H1 (cell line): Measurements from ENCODE around the gene SLC25A48. TPM values are rescaled to one million over a fixed set of nuclear protein-coding genes. Genes with fewer than 3 reads are reported as not detected.

Experiments used
- CHD1 ChIP-seq: IDR thresholded peaks from 2 replicates; pipeline ENCODE4 v1.6.1; 2012; ENCODE audit warnings: low read depth, low read length, improper control_type of control experiment
- GABPA ChIP-seq: IDR thresholded peaks from 2 replicates; pipeline ENCODE4 v1.6.1; 2011; ENCODE audit warnings: mild to moderate bottlenecking, low read length, moderate library complexity, borderline replicate concordance; ENCODE audit not compliant: insufficient read depth
- JUN ChIP-seq: IDR thresholded peaks from 2 replicates; pipeline ENCODE4 v1.6.1; 2011; ENCODE audit warnings: low read depth, mild to moderate bottlenecking, improper control_type of control experiment, low read length
- NRF1 ChIP-seq: IDR thresholded peaks from 2 replicates; pipeline ENCODE4 v1.6.1; 2011; ENCODE audit warnings: mild to moderate bottlenecking, low read depth, low read length, improper control_type of control experiment
- RFX5 ChIP-seq: IDR thresholded peaks from 2 replicates; pipeline ENCODE4 v1.6.1; 2011; ENCODE audit warnings: low read depth, low read length, improper control_type of control experiment, borderline replicate concordance
- SRF ChIP-seq: IDR thresholded peaks from 2 replicates; pipeline ENCODE4 v1.6.1; 2011; ENCODE audit warnings: mild to moderate bottlenecking, low read depth, low read length, moderate library complexity
- SUZ12 ChIP-seq: fragments of 200-600 bp; sonication (generic); IDR thresholded peaks from 2 replicates; pipeline ENCODE4 v1.6.1; 2012; ENCODE audit warnings: mild to moderate bottlenecking, inconsistent platforms, low read length, moderate library complexity, mixed read lengths
- TAF1 ChIP-seq: IDR thresholded peaks from 2 replicates; pipeline ENCODE4 v1.6.1; 2011; ENCODE audit warnings: mild to moderate bottlenecking, low read depth, low read length
- polyA plus RNA-seq, 7 experiments: library from polyadenylated mRNA; depleted of rRNA in 3 of 7; stranded (reverse) in 5 of 7; unstranded in 2 of 7; fragments of >200 nt in 5 of 7; fragments of 200-250 nt in 2 of 7; gene quantifications; 1 replicate in 5 of 7; 2 replicates in 1 of 7; 4 replicates in 1 of 7; pipeline versions ENCODE4 v1.2.1 to v1.2.3, GENCODE V29; 2011 to 2013; ENCODE audit warnings: missing spikeins in 2 of 7, mixed read lengths in 2 of 7
- total RNA-seq: library from RNA; stranded (reverse); fragmentation: NEBNext Ultra II Directional; extraction: Animal tissue kit (Norgen Biotek cat#: 25700); gene quantifications from 2 replicates; pipeline ENCODE4 v1.2.1, GENCODE V29; 2021
- TF ChIP-seq, protein P1 (sequence below): fragments of 300-600 bp; sonication (generic); IDR thresholded peaks from 2 replicates; pipeline ENCODE4 v1.7.1; 2012; ENCODE audit warnings: low read length, moderate library complexity, mild to moderate bottlenecking, inconsistent platforms; ENCODE audit not compliant: insufficient replicate concordance
- TF ChIP-seq, protein P2 (sequence below): IDR thresholded peaks from 2 replicates; pipeline ENCODE4 v1.6.1; 2012; ENCODE audit warnings: low read length, inconsistent platforms

Gene SLC25A48
- total and polyA plus RNA-seq, 2 of the 8 experiments (the other 6 are each of a cell fraction or from before 2014, with no cell fraction given), result 1.3 to 1.8 TPM

DNA sequence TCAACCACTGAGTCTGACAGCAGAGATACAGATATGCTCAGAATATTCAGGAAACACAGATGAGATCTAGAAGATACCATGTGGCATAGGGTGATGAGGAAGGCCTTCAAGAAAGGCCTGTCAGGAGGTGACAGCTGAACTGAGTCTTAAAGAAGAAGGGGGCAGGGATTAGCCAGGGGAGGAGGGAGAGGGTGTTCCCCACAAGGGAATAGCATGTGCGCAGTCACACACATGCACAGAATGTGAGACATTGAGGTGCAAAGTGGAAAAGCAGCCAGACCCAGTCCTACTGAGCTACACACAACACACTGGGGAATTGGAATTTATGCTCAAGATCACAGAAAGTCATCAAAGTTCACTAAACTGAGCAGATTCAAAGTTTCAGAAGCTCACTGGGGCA is 3.0 kb upstream of the SLC25A48 start (continued):
- TF ChIP-seq, protein P1, sequence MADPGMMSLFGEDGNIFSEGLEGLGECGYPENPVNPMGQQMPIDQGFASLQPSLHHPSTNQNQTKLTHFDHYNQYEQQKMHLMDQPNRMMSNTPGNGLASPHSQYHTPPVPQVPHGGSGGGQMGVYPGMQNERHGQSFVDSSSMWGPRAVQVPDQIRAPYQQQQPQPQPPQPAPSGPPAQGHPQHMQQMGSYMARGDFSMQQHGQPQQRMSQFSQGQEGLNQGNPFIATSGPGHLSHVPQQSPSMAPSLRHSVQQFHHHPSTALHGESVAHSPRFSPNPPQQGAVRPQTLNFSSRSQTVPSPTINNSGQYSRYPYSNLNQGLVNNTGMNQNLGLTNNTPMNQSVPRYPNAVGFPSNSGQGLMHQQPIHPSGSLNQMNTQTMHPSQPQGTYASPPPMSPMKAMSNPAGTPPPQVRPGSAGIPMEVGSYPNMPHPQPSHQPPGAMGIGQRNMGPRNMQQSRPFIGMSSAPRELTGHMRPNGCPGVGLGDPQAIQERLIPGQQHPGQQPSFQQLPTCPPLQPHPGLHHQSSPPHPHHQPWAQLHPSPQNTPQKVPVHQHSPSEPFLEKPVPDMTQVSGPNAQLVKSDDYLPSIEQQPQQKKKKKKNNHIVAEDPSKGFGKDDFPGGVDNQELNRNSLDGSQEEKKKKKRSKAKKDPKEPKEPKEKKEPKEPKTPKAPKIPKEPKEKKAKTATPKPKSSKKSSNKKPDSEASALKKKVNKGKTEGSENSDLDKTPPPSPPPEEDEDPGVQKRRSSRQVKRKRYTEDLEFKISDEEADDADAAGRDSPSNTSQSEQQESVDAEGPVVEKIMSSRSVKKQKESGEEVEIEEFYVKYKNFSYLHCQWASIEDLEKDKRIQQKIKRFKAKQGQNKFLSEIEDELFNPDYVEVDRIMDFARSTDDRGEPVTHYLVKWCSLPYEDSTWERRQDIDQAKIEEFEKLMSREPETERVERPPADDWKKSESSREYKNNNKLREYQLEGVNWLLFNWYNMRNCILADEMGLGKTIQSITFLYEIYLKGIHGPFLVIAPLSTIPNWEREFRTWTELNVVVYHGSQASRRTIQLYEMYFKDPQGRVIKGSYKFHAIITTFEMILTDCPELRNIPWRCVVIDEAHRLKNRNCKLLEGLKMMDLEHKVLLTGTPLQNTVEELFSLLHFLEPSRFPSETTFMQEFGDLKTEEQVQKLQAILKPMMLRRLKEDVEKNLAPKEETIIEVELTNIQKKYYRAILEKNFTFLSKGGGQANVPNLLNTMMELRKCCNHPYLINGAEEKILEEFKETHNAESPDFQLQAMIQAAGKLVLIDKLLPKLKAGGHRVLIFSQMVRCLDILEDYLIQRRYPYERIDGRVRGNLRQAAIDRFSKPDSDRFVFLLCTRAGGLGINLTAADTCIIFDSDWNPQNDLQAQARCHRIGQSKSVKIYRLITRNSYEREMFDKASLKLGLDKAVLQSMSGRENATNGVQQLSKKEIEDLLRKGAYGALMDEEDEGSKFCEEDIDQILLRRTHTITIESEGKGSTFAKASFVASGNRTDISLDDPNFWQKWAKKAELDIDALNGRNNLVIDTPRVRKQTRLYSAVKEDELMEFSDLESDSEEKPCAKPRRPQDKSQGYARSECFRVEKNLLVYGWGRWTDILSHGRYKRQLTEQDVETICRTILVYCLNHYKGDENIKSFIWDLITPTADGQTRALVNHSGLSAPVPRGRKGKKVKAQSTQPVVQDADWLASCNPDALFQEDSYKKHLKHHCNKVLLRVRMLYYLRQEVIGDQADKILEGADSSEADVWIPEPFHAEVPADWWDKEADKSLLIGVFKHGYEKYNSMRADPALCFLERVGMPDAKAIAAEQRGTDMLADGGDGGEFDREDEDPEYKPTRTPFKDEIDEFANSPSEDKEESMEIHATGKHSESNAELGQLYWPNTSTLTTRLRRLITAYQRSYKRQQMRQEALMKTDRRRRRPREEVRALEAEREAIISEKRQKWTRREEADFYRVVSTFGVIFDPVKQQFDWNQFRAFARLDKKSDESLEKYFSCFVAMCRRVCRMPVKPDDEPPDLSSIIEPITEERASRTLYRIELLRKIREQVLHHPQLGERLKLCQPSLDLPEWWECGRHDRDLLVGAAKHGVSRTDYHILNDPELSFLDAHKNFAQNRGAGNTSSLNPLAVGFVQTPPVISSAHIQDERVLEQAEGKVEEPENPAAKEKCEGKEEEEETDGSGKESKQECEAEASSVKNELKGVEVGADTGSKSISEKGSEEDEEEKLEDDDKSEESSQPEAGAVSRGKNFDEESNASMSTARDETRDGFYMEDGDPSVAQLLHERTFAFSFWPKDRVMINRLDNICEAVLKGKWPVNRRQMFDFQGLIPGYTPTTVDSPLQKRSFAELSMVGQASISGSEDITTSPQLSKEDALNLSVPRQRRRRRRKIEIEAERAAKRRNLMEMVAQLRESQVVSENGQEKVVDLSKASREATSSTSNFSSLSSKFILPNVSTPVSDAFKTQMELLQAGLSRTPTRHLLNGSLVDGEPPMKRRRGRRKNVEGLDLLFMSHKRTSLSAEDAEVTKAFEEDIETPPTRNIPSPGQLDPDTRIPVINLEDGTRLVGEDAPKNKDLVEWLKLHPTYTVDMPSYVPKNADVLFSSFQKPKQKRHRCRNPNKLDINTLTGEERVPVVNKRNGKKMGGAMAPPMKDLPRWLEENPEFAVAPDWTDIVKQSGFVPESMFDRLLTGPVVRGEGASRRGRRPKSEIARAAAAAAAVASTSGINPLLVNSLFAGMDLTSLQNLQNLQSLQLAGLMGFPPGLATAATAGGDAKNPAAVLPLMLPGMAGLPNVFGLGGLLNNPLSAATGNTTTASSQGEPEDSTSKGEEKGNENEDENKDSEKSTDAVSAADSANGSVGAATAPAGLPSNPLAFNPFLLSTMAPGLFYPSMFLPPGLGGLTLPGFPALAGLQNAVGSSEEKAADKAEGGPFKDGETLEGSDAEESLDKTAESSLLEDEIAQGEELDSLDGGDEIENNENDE, result no peak
- TF ChIP-seq NRF1 (no peak), RFX5 (no peak), CHD1 (no peak), GABPA (no peak), TAF1 (no peak), JUN (no peak), SRF (no peak), SUZ12 (no peak)
- TF ChIP-seq, protein P2, sequence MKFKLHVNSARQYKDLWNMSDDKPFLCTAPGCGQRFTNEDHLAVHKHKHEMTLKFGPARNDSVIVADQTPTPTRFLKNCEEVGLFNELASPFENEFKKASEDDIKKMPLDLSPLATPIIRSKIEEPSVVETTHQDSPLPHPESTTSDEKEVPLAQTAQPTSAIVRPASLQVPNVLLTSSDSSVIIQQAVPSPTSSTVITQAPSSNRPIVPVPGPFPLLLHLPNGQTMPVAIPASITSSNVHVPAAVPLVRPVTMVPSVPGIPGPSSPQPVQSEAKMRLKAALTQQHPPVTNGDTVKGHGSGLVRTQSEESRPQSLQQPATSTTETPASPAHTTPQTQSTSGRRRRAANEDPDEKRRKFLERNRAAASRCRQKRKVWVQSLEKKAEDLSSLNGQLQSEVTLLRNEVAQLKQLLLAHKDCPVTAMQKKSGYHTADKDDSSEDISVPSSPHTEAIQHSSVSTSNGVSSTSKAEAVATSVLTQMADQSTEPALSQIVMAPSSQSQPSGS, result no peak
